Body of pancreas (tissue), 4 donors: Measurements from ENCODE around the gene CLDN24.

ENCODE experiments used
- CTCF ChIP-seq, 7 experiments: fragments of 450-650 bp in 4 of 7; fragments of 200-600 bp in 3 of 7; sonication (generic) in 3 of 7; IDR thresholded peaks; one replicate each; pipeline ENCODE4 v1.5.1; 2016 to 2019; ENCODE audit warnings: antibody characterized with exemption in 7 of 7
- POLR2A ChIP-seq, 3 donors: fragments of 450-650 bp; IDR thresholded peaks; one replicate each; pipeline ENCODE4 v1.6.1; 2016; ENCODE audit warnings: antibody characterized with exemption in 3 of 3, mild to moderate bottlenecking in 2 of 3

DNA sequence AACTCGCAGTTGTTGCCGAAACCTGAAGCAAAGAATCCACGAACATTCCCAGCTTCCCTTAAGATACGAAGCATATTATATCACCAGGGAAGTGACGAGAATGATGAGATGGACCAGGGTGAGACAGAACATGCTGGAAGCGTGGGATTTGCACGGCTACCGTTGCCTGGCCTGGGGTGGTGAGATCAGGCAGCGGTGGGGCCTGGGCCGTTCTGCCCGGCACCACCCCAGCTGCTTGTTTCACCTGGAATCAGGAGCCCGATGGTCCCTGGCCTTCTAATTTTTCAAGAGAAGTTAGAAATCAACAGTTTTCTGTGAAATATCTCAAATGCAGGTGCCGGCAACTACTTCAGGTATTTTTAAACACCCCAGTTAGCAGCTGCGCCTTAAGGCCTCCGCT, 7.9 kb downstream of the CLDN24 start:
- TF ChIP-seq CTCF (IDR thresholded peaks at IDR 0.05) (no peak), POLR2A (IDR thresholded peaks at IDR 0.05) (no peak)
